GM10266 (cell line): ENCODE data around the gene PHACTR3.

Source experiments
- DNase-seq: peaks from one replicate; pipeline ENCODE4 v3.0.0; 2012; ENCODE audit errors: extremely low spot score
- TF ChIP-seq, protein P1 (sequence below): IDR thresholded peaks from 2 replicates; pipeline ENCODE4 v1.5.1; 2012; ENCODE audit warnings: mild to moderate bottlenecking, low read depth; ENCODE audit not compliant: control insufficient read depth, insufficient read depth; ENCODE audit errors: missing control alignments

PHACTR3 gene

DNA sequence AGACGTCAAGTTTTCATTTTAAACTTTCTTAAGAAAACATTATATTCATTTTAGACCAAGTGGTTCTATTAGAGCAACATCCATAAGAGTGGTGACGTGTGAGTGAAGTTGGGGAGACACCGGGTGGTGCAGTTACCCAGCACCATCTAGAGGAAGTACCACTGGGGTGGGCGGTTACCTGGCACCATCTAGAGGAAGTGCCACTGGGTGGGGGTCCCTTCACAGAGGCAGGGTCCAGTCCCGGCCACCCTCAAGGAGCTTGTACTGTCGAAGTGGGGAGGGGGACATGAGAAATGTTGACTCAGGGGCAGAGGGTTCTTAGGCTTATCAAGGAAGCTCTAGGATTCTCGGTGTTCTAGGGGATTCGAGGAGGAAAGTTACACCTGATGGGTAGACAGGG lies 26.2 kb downstream of the PHACTR3 start:
- DNase-seq = no peak

DNA sequence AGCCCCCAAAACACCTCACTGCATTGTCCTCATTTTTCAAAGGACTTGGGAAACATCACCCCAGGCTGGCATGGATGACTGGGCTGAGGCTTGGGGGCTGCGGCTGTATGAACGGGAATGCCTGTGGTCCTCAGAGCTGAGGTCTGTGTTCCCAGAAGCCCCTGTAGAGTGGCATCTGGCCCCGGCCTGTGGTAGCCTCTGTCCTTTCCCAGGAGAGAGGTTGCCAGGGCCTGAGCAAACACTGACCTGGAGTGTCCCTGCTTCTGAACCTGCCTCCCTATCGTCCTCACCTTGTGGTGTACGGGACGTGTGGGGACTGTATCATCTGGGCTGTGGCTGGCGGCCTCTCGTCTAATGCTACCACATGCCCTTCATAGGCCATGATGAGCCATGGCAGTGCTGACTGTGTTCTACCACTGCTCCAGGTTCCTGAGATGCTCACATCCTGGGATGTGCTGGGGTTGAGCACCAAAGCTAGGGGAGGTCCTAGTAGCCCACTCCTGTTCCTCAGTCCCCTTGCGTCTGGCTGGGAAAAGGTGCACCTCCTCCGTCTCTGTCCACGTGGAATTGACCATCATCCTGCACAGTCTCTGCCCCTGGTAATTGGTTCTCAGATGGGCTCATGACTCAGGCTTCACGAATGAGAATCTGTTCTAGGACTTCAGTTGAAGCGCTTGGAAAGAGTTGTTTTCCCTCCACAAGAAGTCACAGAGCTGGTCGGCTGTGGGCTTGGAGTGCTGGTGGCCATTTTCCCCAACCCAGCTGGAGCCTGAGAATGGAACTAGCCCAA lies 27.6 kb downstream of the PHACTR3 start:
- no peak for DNase-seq
- TF ChIP-seq, protein P1, sequence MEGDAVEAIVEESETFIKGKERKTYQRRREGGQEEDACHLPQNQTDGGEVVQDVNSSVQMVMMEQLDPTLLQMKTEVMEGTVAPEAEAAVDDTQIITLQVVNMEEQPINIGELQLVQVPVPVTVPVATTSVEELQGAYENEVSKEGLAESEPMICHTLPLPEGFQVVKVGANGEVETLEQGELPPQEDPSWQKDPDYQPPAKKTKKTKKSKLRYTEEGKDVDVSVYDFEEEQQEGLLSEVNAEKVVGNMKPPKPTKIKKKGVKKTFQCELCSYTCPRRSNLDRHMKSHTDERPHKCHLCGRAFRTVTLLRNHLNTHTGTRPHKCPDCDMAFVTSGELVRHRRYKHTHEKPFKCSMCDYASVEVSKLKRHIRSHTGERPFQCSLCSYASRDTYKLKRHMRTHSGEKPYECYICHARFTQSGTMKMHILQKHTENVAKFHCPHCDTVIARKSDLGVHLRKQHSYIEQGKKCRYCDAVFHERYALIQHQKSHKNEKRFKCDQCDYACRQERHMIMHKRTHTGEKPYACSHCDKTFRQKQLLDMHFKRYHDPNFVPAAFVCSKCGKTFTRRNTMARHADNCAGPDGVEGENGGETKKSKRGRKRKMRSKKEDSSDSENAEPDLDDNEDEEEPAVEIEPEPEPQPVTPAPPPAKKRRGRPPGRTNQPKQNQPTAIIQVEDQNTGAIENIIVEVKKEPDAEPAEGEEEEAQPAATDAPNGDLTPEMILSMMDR = no peak

More for the DNA sequence above, 26.2 kb downstream of the PHACTR3 start:
- TF ChIP-seq, protein P1 = no peak

DNA sequence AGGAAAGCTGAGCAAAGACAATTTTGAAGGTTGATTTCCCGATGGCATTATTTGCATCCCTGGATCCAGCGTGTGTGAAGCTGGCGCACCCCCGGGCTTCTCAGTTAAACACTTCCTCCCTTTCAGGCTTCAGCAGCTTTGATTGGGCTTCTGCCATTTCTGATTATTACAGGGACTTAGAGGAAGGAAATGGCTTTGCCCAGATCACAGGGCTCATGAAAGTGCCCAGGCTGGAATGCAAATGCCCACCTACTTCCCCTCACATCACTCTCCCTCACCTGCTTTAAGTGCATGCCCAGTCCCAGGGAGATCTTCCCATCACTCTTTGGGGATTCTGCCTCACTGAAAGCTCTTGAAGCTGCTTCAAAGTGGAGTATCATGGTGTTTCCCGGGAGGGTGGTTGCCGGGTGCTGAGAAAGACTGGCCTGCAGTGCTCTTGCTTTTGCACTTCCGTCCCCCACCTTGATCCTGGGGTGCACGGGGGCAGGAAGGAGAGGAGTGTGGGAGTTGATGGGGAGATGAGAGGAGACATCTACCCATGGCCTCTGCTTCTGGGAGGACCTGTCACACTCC lies 28.3 kb downstream of the PHACTR3 start:
- no peak for DNase-seq
- TF ChIP-seq, protein P1 = no peak

DNA sequence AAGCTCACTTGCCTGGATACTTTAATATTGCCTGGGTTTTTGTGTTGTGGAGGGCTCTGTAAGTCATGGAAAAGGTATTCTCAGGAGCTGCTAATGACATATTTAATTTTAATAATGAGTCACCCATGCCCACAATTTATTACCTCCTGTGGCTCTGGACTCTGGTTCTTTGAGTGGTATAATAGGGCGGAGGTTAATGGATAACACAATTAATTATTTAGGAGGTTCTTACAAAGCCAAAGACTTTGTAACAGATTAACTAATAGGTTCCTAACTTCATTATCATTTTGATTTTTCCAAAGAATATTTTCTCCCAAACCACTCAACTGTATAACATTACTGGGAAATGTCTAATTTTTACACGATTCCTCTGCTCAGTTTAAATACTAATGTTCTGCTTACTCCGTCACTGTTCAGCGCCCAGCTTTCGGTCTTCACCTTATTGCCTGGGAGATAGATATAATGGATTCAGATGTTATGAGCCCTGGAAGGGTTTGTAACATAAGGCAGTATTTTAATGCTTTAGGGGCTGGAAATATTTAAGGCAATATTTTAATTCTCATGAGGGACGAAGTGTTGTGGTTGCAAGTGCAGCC lies 29.4 kb downstream of the PHACTR3 start:
- no peak for DNase-seq

DNA sequence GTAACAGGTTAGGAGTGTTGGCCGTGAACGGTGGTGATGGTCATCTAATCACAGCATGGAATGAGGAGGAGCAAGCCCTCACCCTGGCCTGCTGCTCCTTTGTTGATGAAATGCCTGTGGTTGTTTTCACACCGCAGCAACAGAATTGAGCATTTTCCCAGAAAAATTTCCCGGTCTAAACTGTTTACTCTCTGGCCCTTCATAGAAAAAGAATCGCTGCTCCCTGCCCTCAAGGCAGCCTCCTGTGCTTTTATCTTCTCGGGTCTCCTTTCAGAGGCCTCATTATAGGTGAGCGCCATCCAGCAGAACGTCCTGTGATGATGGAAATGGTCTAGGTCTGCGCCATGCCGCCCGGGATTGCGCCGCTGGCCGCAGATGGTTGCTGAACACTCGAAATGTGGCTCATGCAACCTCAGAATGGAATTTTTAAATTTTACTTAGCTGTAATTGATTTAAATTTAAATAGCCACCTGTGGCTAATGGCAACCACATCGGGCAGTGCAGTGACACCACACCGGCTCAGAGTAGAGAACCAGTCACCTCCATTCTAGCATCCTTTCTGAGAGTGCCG lies 30.2 kb downstream of the PHACTR3 start:
- DNase-seq = no peak
- TF ChIP-seq, protein P1 = no peak

More for the DNA sequence above, 29.4 kb downstream of the PHACTR3 start:
- TF ChIP-seq, protein P1 = no peak

DNA sequence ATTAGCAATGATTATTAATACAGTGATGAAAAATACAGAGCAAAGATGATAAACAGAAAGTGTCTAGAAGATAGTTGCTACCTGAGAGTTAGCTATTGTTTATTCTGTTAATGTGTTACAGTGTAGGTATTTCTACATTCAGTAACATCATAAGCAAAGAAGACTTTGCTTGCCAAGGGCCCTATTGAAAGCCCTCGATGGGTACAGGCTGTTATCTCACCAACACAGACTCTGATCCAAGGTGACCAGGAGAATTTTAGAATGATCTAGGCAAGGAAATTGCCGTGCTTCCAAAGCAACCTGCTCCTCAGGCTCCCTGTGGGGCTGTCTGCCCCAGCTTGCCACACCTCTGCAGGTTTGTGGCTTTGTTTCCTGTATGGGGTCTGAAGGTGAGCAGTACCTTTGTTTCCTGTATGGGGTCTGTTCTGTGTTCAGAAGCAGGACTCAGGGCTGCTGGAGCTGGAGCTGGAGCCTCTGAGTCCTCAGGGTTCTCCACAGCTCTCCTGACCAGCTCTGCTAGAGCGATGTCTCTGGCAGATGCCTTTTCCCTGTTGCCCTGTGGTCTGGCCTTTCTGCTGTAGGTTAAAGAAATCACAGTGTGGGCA lies 32.5 kb downstream of the PHACTR3 start:
- TF ChIP-seq, protein P1 = no peak

More for the DNA sequence above, 32.5 kb downstream of the PHACTR3 start:
- DNase-seq = no peak
